Measurements from ENCODE around the gene ZFP92.

- TF ChIP-seq CTCF (conservative IDR thresholded peaks at IDR 0.05 in 1 of 2, IDR thresholded peaks at IDR 0.05 in 1 of 2; ENCODE audit: extremely low read depth in 1 of 2, insufficient read depth in 1 of 2, low read depth in 1 of 2, low read length in 2 of 2) (no peak), EZH2 (IDR thresholded peaks at IDR 0.05; ENCODE audit: borderline replicate concordance, low read length) (no peak)
Observed at GRCh38 chrX:153372949-153373348, 38.3 kb upstream of the ZFP92 start.

Data from mammary epithelial cell (primary cell).